ENCODE results near the gene SIRT6. TPM values are rescaled to one million over a fixed set of nuclear protein-coding genes. Genes with fewer than 3 reads are reported as not detected.

SIRT6 gene
- total and polyA plus RNA-seq, 2 of the 4 experiments (the other 2 are of a cell fraction), result 3.9 to 25.3 TPM

GRCh38 chr19:4138445-4138844 lies 43.9 kb downstream of the SIRT6 start:
- no peaks in the 10 kb centered on the region for H3K27me3 ChIP-seq (ENCODE audit: control insufficient read depth, insufficient read depth, low read length)
- no peak overlapping the region for H2AK9ac ChIP-seq (replicated peaks; ENCODE audit: low read depth, low read length, poor library complexity)
- TF ChIP-seq CEBPB (IDR thresholded peaks at IDR 0.05; ENCODE audit: low read depth, low read length) (no peak), NFE2L2 (IDR thresholded peaks at IDR 0.05; ENCODE audit: low read depth, low read length) (no peak), RCOR1 (IDR thresholded peaks at IDR 0.05; ENCODE audit: insufficient replicate concordance, low read length) (no peak), BHLHE40 (IDR thresholded peaks at IDR 0.05; ENCODE audit: low read depth, low read length) (no peak), CTCF (conservative IDR thresholded peaks at IDR 0.05; ENCODE audit: low read depth, low read length) (no peak), USF2 (IDR thresholded peaks at IDR 0.05; ENCODE audit: low read depth, low read length) (no peak), POLR2A (IDR thresholded peaks at IDR 0.05; ENCODE audit: low read depth, low read length) (no peak), RAD21 (IDR thresholded peaks at IDR 0.05; ENCODE audit: low read length) (no peak), MXI1 (IDR thresholded peaks at IDR 0.05; ENCODE audit: borderline replicate concordance, low read depth, low read length) (no peak), CHD1 (IDR thresholded peaks at IDR 0.05; ENCODE audit: low read depth, low read length) (no peak), MAFK (IDR thresholded peaks at IDR 0.05; ENCODE audit: low read depth, low read length) (no peak), MAZ (IDR thresholded peaks at IDR 0.05; ENCODE audit: borderline replicate concordance, low read depth, low read length) (no peak), FOS (IDR thresholded peaks at IDR 0.05; ENCODE audit: low read depth, low read length) (no peak), RFX5 (IDR thresholded peaks at IDR 0.05; ENCODE audit: low read depth, low read length) (no peak)
- no peak overlapping the region for H2BK120ac ChIP-seq (ENCODE audit: low read depth, low read length)
- H4K20me1 ChIP-seq (ENCODE audit: insufficient read depth, low read length), result no peaks in the 10 kb centered on the region
- BruUV-seq (replicated peaks), result no TSS peak
- no peak overlapping the region for H2BK20ac ChIP-seq (ENCODE audit: low read depth, low read length)
- H3K4me3 ChIP-seq (ENCODE audit: insufficient read depth, low read depth, low read length), result no peak overlapping the region
- no peaks in the 10 kb centered on the region for H3K36me3 ChIP-seq (ENCODE audit: control insufficient read depth, insufficient read depth, low read length)
- H3K23ac ChIP-seq (ENCODE audit: low read depth, low read length), result no peak overlapping the region
- in situ Hi-C loops (cut with MboI; ENCODE audit: low sequenced_read_pairs), result no loop called here
- H2BK15ac ChIP-seq (ENCODE audit: low read depth, low read length), result no peak overlapping the region
- dilution Hi-C loops (cut with HindIII; ENCODE audit: low sequenced_read_pairs, unreplicated experiment), result no loop called here
- no peak for DNase-seq
- no CpG with 5 or more reads among the region's 5 CpGs for WGBS, 2 experiments (ENCODE audit: extremely low coverage in 2 of 2, insufficient read length in 1 of 2)
- H2AK5ac ChIP-seq (ENCODE audit: low read depth, low read length), result no peak overlapping the region
- no peak overlapping the region for H3K9ac ChIP-seq (ENCODE audit: low read depth, low read length)
- no peak overlapping the region for H4K91ac ChIP-seq (ENCODE audit: insufficient read depth, low read depth, low read length)
- H2AFZ ChIP-seq (replicated peaks; ENCODE audit: low read length, poor library complexity), result no peak overlapping the region
- peaks cover 2% of the 10 kb centered on the region for H3K4me1 ChIP-seq (ENCODE audit: control insufficient read depth, insufficient read depth, low read length)
- intact Hi-C loops (cut with micrococcal nuclease), result no loop called here
- no peak overlapping the region for H3K27ac ChIP-seq (ENCODE audit: insufficient read depth, low read length)
- no peak overlapping the region for H3K4ac ChIP-seq (ENCODE audit: low read depth, low read length)
- H3K79me1 ChIP-seq (ENCODE audit: low read depth in 1 of 2, low read length in 2 of 2), result no peaks in the 10 kb centered on the region
- no peak overlapping the region for H3K18ac ChIP-seq (ENCODE audit: low read depth, low read length)
- no peaks in the 10 kb centered on the region for H3K9me3 ChIP-seq (ENCODE audit: control insufficient read depth, insufficient read depth, low read length)
- ChIA-PET POLR2A (ENCODE audit: unreplicated experiment) (no interaction called here), CTCF (interaction anchor here (1.1 kb wide), 1 partner anchor 10 kb away, joined by 3 read pairs; no protein-coding TSS in a partner anchor)
- ATAC-seq (ENCODE audit: low read depth), result no peak
- H3K56ac ChIP-seq (ENCODE audit: extremely low read depth, insufficient read depth, low read length), result no peak overlapping the region
- H3K4me2 ChIP-seq (ENCODE audit: low read depth, low read length), result no peak overlapping the region
- no peak overlapping the region for H3K14ac ChIP-seq (replicated peaks; ENCODE audit: low read depth, low read length)
- no peak overlapping the region for H4K5ac ChIP-seq (ENCODE audit: low read depth, low read length)
- no peaks in the 10 kb centered on the region for H3K9me1 ChIP-seq (ENCODE audit: insufficient read depth, low read length)
- no peak overlapping the region for H4K8ac ChIP-seq (ENCODE audit: low read depth in 2 of 2, low read length in 2 of 2)
- no peak overlapping the region for H2BK5ac ChIP-seq (ENCODE audit: low read depth, low read length, poor library complexity, severe bottlenecking)
